Thoracic aorta (tissue), 2 donors: ENCODE data around the gene CIDEC. TPM values are rescaled to one million over a fixed set of nuclear protein-coding genes. Genes with fewer than 3 reads are reported as not detected.
"Not testable (repeated sequence)": the region's sequence is repeated elsewhere in the genome, so short reads cannot be mapped to it uniquely, and the experiment has no call there.

Experiments used
- ATAC-seq: fragments of 150-250 bp; one replicate; pipeline ENCODE4 v1.8.0; 2017; ENCODE audit warnings: low read depth; ENCODE audit not compliant: insufficient number of reproducible peaks, low FRiP score
- DNase-seq: peaks from one replicate; pipeline ENCODE4 v3.0.0-alpha.2; 2020; ENCODE audit warnings: low spot score
- H3K27ac ChIP-seq, 2 donors: fragments of 200-600 bp; sonication (generic); 1 replicate in 1 of 2; 2 replicates in 1 of 2; pipeline ENCODE4 v1.5.1; 2016; ENCODE audit warnings: mild to moderate bottlenecking in 2 of 2, moderate library complexity in 2 of 2
- H3K27me3 ChIP-seq: fragments of 200-600 bp; sonication (generic); replicated peaks from 2 replicates; pipeline ENCODE4 v1.6.0; 2016; ENCODE audit warnings: mild to moderate bottlenecking; ENCODE audit not compliant: insufficient read depth
- H3K36me3 ChIP-seq: fragments of 200-600 bp; sonication (generic); one replicate; pipeline ENCODE4 v1.5.1; 2016
- H3K4me1 ChIP-seq, 2 donors: fragments of 200-600 bp; sonication (generic); 1 replicate in 1 of 2; 2 replicates in 1 of 2; pipeline versions ENCODE4 v1.5.1 to v1.6.0; 2016; ENCODE audit warnings: low read depth in 2 of 2, mild to moderate bottlenecking in 1 of 2; ENCODE audit not compliant: control insufficient read depth in 1 of 2
- H3K4me3 ChIP-seq: fragments of 200-600 bp; sonication (generic); 2 replicates; pipeline ENCODE4 v1.5.1; 2016; ENCODE audit warnings: mild to moderate bottlenecking
- H3K9me3 ChIP-seq: fragments of 200-600 bp; sonication (generic); 2 replicates; pipeline ENCODE4 v1.5.1; 2016
- total RNA-seq, 2 donors: library from RNA; depleted of rRNA; stranded (reverse); fragments of >200 nt; gene quantifications; one replicate each; pipeline versions ENCODE4 v1.1.0 to v1.2.3, GENCODE V29; 2016
- TF ChIP-seq, protein P1 (sequence below): fragments of 200-600 bp; sonication (generic); IDR thresholded peaks from one replicate; pipeline ENCODE4 v1.5.1; 2019; ENCODE audit warnings: antibody characterized with exemption

Gene CIDEC
- total RNA-seq, 2 donors from 2014 or later, result 2.0 to 2.6 TPM

DNA sequence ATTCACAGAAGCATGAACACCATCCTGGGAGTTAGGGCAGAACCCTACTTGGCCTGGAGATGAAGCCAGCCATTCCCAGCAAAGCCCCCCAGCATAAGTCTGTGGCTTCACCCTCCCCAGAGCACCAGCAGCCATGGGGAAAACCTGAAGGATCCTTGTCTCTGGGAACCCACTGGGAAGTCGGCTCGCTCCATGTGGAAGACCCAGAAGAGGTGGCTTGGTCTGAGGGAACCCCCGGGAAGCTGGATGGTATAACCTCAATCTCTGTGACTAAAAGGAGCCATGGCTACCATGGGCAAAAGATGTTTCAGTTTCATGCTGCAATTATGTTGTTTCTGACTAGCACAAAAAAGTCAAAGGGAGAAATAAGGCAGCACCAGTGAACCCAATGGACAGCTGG, 24.5 kb downstream of the CIDEC start:
- no peaks in the 10 kb centered on the region for H3K27me3 ChIP-seq
- TF ChIP-seq, protein P1, sequence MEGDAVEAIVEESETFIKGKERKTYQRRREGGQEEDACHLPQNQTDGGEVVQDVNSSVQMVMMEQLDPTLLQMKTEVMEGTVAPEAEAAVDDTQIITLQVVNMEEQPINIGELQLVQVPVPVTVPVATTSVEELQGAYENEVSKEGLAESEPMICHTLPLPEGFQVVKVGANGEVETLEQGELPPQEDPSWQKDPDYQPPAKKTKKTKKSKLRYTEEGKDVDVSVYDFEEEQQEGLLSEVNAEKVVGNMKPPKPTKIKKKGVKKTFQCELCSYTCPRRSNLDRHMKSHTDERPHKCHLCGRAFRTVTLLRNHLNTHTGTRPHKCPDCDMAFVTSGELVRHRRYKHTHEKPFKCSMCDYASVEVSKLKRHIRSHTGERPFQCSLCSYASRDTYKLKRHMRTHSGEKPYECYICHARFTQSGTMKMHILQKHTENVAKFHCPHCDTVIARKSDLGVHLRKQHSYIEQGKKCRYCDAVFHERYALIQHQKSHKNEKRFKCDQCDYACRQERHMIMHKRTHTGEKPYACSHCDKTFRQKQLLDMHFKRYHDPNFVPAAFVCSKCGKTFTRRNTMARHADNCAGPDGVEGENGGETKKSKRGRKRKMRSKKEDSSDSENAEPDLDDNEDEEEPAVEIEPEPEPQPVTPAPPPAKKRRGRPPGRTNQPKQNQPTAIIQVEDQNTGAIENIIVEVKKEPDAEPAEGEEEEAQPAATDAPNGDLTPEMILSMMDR, result no peak
- DNase-seq (no peak), ATAC-seq (no peak)
- H3K27ac ChIP-seq, result no peak overlapping the region
- no peaks in the 10 kb centered on the region for H3K36me3 ChIP-seq
- H3K4me3 ChIP-seq, result no peak overlapping the region
- no peaks in the 10 kb centered on the region for H3K4me1 ChIP-seq
- H3K9me3 ChIP-seq, result no peaks in the 10 kb centered on the region

DNA sequence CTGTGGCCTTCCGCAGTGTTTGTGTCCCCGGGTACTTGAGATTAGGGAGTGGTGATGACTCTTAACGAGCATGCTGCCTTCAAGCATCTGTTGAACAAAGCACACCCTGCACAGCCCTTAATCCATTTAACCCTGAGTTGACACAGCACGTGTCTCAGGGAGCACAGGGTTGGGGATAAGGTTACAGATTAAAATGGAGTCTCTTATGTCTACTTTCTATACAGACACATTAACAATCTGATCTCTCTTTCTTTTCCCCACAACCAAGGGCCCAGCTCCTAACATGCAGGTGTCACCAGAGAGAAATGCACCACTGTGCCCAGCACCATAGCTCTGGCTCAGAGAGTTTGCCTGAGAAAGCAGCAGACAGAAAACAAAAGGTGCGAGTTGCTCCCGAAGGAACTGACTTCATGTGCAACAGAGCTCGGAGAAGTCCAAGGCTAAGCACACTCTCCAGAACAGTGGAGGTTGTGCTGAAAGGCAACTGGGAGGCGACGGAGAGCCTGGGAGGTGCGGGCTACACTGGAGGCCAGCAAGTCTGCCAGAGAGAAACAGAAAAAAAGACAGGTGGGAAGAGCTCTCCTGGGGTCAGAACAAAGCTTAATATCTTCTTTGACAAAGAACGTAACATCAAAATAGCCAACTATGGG, 25.6 kb downstream of the CIDEC start:
- not testable (repeated sequence) for H3K9me3 ChIP-seq, H3K27me3 ChIP-seq, H3K4me3 ChIP-seq, ATAC-seq, H3K27ac ChIP-seq, DNase-seq, H3K36me3 ChIP-seq, H3K4me1 ChIP-seq

DNA sequence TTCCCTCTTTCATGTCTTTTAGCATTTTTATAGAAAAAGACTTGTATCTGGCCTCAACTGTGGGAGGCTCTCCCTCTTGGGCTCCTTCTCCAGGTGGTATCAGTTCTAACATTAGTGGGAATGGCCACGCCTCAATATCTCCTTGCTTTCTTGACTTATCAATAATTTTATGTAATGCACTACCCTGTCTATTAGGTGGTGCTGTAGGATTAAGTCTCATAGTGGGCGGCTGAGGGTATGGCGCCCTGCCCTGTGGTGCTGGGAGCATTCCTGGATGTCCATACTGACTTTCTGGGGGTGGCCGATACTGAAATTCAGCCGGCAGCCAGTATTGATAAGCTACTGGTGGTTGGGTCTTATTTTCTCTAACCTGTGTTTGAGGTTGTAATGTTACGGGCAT, 27.5 kb downstream of the CIDEC start:
- H3K27me3 ChIP-seq, result no peaks in the 10 kb centered on the region
- no peak for DNase-seq
- TF ChIP-seq, protein P1, result no peak

DNA sequence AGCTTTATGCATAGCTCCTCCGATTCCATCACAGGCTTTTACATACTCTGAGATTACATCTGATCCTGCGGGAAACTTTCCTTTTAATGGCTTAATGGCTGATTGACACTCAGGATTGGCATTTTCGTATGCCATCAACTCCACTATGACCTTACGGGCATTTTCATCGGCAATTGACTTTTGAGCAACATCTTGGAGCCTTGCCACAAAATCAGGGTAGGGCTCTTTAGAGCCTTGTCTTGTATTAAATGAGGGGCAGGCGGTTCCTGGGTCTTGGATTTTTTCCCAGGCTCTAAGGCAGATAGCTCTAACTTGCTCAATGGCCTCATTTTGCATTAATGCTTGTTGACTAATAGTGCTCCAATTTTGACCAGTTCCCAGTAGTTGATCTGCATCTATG, 28.1 kb downstream of the CIDEC start:
- not testable (repeated sequence) for H3K4me1 ChIP-seq, H3K36me3 ChIP-seq, H3K27me3 ChIP-seq, H3K27ac ChIP-seq, DNase-seq, H3K9me3 ChIP-seq, H3K4me3 ChIP-seq, ATAC-seq

More for the DNA sequence above, 27.5 kb downstream of the CIDEC start:
- Histone ChIP-seq H3K4me3 (no peak overlapping the region), H3K9me3 (no peaks in the 10 kb centered on the region), H3K36me3 (no peaks in the 10 kb centered on the region), H3K27ac (no peak overlapping the region), H3K4me1 (no peaks in the 10 kb centered on the region)
- ATAC-seq, result no peak

DNA sequence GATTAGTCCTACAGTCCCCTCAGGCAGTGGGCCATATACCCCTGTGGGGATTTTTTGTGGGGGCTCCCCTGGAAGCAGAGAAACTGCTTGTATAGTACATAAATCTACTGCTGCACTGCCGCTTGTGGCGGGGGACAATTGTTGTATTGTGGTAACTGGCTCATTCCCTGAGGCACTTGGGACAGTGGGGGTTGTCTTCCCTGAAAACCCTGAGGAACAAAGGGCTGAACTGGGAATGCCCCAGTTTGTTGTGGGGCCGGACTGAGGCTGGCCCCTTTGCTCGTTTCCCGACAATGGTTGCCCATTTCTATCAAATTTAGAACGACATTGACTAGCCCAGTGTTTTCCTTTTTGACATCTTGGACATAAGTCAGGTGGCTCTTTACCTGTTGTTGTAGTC, 28.7 kb downstream of the CIDEC start:
- not testable (repeated sequence) for H3K27ac ChIP-seq, H3K36me3 ChIP-seq, H3K9me3 ChIP-seq, H3K4me1 ChIP-seq, H3K27me3 ChIP-seq, DNase-seq, H3K4me3 ChIP-seq, ATAC-seq

DNA sequence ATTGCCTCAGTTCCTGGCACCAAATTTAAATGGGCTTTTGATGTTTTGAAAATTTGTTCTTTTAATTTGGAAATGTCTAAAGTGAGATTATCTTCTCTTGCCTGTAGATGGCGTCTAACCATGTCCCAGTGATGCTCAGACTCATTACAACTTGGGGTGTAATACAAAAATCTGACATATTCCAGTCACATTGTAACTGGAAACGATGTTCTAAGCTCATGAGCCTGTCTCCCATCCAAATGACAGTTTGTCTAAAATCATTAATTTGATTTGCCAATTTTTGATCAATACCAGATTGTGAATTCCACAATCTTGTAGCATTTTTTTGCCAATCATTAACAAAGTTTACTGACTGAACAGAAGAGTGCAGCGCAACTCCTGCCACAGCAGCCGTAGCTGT, 31.2 kb downstream of the CIDEC start:
- TF ChIP-seq, protein P1, result peak; percentile 37
- not testable (repeated sequence) for H3K27ac ChIP-seq, H3K27me3 ChIP-seq, H3K36me3 ChIP-seq, H3K9me3 ChIP-seq, ATAC-seq, H3K4me3 ChIP-seq, H3K4me1 ChIP-seq, DNase-seq

DNA sequence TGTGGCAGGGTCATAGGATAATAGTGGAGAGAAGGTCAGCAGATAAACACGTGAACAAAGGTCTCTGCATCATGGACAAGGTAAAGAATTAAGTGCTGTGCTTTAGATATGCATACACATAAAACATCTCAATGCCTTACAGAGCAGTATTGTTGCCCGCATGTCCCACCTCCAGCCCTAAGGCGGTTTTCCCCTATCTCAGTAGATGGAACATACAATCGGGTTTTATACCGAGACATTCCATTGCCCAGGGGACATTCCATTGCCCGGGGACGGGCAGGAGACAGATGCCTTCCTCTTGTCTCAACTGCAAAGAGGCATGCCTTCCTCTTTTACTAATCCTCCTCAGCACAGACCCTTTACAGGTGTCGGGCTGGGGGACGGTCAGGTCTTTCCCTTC, 32.2 kb downstream of the CIDEC start:
- H3K9me3 ChIP-seq, ATAC-seq, H3K36me3 ChIP-seq, H3K27ac ChIP-seq, H3K4me1 ChIP-seq, DNase-seq, H3K27me3 ChIP-seq, H3K4me3 ChIP-seq: not testable (repeated sequence)
